Measurements from ENCODE around the gene SECISBP2L. TPM values are rescaled to one million over a fixed set of nuclear protein-coding genes. Genes with fewer than 3 reads are reported as not detected.

Gene SECISBP2L
- total and polyA plus RNA-seq, 10 of the 15 experiments (the other 5 are each of a cell fraction or from before 2014, with no cell fraction given): 1.4 to 24.2 (median 10.4) TPM

GRCh38 chr15:49046220-49047102, at the start of gene SECISBP2L (continued):
- 0 out of 2 replicates have a peak, but pooled peaks have one; percentile 63 for TF ChIP-seq RCOR1 (conservative IDR thresholded peaks at IDR 0.05; ENCODE audit: low read depth, low read length)
- TF ChIP-seq MEF2A (IDR thresholded peaks at IDR 0.05; ENCODE audit: insufficient read depth, low read depth, low read length): 0 out of 2 replicates have a peak, but pooled peaks have one; percentile 38
- TF ChIP-seq RELA (IDR thresholded peaks at IDR 0.05; ENCODE audit: borderline replicate concordance, partially characterized antibody): no peak
- TF ChIP-seq, protein P1, sequence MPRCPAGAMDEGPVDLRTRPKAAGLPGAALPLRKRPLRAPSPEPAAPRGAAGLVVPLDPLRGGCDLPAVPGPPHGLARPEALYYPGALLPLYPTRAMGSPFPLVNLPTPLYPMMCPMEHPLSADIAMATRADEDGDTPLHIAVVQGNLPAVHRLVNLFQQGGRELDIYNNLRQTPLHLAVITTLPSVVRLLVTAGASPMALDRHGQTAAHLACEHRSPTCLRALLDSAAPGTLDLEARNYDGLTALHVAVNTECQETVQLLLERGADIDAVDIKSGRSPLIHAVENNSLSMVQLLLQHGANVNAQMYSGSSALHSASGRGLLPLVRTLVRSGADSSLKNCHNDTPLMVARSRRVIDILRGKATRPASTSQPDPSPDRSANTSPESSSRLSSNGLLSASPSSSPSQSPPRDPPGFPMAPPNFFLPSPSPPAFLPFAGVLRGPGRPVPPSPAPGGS (IDR thresholded peaks at IDR 0.05; ENCODE audit: borderline replicate concordance, insufficient read depth, low read depth, low read length, poor library complexity, severe bottlenecking): no peak
- TF ChIP-seq MYC (IDR thresholded peaks at IDR 0.05; ENCODE audit: insufficient read depth, insufficient read length, insufficient replicate concordance, low read length, severe bottlenecking): no peak
- TF ChIP-seq MTA2 (IDR thresholded peaks at IDR 0.05; ENCODE audit: low read depth): peak; percentile 36; the same call in 1 of the 2 replicates
- no peak for TF ChIP-seq SUPT20H (IDR thresholded peaks at IDR 0.05; ENCODE audit: borderline replicate concordance, control insufficient read depth, low read depth, low read length)
- TF ChIP-seq CHD2 (IDR thresholded peaks at IDR 0.05; ENCODE audit: borderline replicate concordance, low read depth, low read length): 0 out of 2 replicates have a peak, but pooled peaks have one; percentile 65
- TF ChIP-seq, protein P2, sequence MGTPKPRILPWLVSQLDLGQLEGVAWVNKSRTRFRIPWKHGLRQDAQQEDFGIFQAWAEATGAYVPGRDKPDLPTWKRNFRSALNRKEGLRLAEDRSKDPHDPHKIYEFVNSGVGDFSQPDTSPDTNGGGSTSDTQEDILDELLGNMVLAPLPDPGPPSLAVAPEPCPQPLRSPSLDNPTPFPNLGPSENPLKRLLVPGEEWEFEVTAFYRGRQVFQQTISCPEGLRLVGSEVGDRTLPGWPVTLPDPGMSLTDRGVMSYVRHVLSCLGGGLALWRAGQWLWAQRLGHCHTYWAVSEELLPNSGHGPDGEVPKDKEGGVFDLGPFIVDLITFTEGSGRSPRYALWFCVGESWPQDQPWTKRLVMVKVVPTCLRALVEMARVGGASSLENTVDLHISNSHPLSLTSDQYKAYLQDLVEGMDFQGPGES (IDR thresholded peaks at IDR 0.05): no peak
- TF ChIP-seq IKZF1 (conservative IDR thresholded peaks at IDR 0.05): peak; percentile 86
- TF ChIP-seq POLR2AphosphoS2 (IDR thresholded peaks at IDR 0.05; ENCODE audit: low read depth, low read length): 0 out of 2 replicates have a peak, but pooled peaks have one; percentile 55
- no peak for TF ChIP-seq TBL1XR1 (IDR thresholded peaks at IDR 0.05; ENCODE audit: low read depth, low read length)
- no peak for TF ChIP-seq BMI1 (IDR thresholded peaks at IDR 0.05; ENCODE audit: borderline replicate concordance)
- peak; percentile 47 for TF ChIP-seq SPI1 (IDR thresholded peaks at IDR 0.05; ENCODE audit: borderline replicate concordance, insufficient read depth, low read depth, low read length)
- no peak for TF ChIP-seq ESRRA (IDR thresholded peaks at IDR 0.05; ENCODE audit: low read length)
- peak in 1 of 2 experiments; percentile 45; a peak in 1 of 4 replicates for TF ChIP-seq EP300 (IDR thresholded peaks at IDR 0.05; ENCODE audit: borderline replicate concordance in 1 of 2, control insufficient read depth in 1 of 2, low read depth in 2 of 2, low read length in 2 of 2)
- 0 out of 2 replicates have a peak, but pooled peaks have one; percentile 27 for TF ChIP-seq TCF7 (IDR thresholded peaks at IDR 0.05; ENCODE audit: borderline replicate concordance)
- TF ChIP-seq TARDBP (IDR thresholded peaks at IDR 0.05; ENCODE audit: borderline replicate concordance): peak; percentile 89
- TF ChIP-seq MEF2B (IDR thresholded peaks at IDR 0.05; ENCODE audit: partially characterized antibody, poor library complexity, severe bottlenecking): peak; percentile 83
- TF ChIP-seq SMAD1 (IDR thresholded peaks at IDR 0.05; ENCODE audit: low read depth, partially characterized antibody): no peak
- no peak for TF ChIP-seq KAT2A (conservative IDR thresholded peaks at IDR 0.05; ENCODE audit: control insufficient read depth, low read depth, low read length)
- 0 out of 2 replicates have a peak, but pooled peaks have one; percentile 5 for TF ChIP-seq ZSCAN29 (IDR thresholded peaks at IDR 0.05)
- no peak for TF ChIP-seq NFIC (IDR thresholded peaks at IDR 0.05; ENCODE audit: low read depth, low read length)
- peak; percentile 46 for TF ChIP-seq SP1 (IDR thresholded peaks at IDR 0.05; ENCODE audit: low read depth, low read length)
- TF ChIP-seq JUND (IDR thresholded peaks at IDR 0.05; ENCODE audit: low read depth, low read length): peak; percentile 15; the same call in 1 of the 2 replicates
- 0 out of 2 replicates have a peak, but pooled peaks have one; percentile 43 for TF ChIP-seq ZNF24 (IDR thresholded peaks at IDR 0.05)

All from GM12878 (cell line).